ENCODE data around the gene ADAM12. TPM values are rescaled to one million over a fixed set of nuclear protein-coding genes. Genes with fewer than 3 reads are reported as not detected.

The ADAM12 gene
- total RNA-seq, 1 donor from 2014 or later, result 18.4 TPM

DNA sequence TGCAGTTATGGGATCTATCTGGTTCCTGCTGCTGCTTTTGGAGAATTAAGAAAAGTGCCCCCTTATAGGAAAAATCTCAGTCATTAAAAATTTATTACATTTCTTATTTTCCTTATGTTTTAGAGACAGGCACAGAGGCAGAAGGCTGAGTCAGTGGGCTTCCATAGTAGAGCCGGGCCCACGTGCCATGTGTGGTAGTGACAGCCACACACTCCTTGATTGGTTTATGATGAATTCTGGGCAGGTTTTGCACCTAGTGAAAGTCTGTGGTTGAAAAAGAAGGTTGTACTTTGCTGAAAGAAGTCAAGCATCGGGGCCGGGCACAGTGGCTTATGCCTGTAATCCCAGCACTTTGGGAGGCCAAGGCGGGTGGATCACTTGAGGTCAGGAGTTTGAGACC, 382.0 kb downstream of the ADAM12 start:
- H3K9me3 Mint-ChIP-seq (ENCODE audit: unreplicated experiment), result no peaks in the 10 kb centered on the region
- H3K4me3 Mint-ChIP-seq (ENCODE audit: unreplicated experiment), result no peak overlapping the region
- no peak overlapping the region for H3K27ac Mint-ChIP-seq (ENCODE audit: unreplicated experiment)
- TF ChIP-seq, protein P1, sequence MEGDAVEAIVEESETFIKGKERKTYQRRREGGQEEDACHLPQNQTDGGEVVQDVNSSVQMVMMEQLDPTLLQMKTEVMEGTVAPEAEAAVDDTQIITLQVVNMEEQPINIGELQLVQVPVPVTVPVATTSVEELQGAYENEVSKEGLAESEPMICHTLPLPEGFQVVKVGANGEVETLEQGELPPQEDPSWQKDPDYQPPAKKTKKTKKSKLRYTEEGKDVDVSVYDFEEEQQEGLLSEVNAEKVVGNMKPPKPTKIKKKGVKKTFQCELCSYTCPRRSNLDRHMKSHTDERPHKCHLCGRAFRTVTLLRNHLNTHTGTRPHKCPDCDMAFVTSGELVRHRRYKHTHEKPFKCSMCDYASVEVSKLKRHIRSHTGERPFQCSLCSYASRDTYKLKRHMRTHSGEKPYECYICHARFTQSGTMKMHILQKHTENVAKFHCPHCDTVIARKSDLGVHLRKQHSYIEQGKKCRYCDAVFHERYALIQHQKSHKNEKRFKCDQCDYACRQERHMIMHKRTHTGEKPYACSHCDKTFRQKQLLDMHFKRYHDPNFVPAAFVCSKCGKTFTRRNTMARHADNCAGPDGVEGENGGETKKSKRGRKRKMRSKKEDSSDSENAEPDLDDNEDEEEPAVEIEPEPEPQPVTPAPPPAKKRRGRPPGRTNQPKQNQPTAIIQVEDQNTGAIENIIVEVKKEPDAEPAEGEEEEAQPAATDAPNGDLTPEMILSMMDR (IDR thresholded peaks at IDR 0.05; ENCODE audit: partially characterized antibody, unreplicated experiment), result no peak
- peaks cover 2% of the 10 kb centered on the region for H3K27me3 Mint-ChIP-seq (ENCODE audit: unreplicated experiment)
- H3K4me1 Mint-ChIP-seq (ENCODE audit: low read depth, unreplicated experiment), result no peaks in the 10 kb centered on the region
- no peak for DNase-seq
- H3K36me3 Mint-ChIP-seq (ENCODE audit: unreplicated experiment), result no peaks in the 10 kb centered on the region

DNA sequence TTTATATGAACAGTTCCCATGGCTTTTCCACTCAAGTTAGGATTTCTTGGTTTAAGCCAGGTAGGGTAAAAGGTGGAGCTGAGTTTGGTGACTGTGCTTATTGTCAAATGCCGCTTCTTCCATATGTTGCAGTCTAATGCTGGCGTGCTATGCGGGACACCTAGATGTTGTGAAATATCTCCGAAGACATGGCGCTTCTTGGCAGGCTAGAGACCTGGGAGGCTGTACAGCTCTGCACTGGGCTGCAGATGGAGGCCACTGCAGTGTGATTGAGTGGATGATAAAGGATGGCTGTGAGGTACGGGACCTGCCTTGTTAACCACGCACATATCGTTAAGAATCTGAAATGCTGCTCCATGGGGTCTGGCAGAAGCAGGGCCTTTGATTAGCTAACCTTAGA, 383.5 kb downstream of the ADAM12 start:
- Mint-ChIP-seq H3K9me3 (ENCODE audit: unreplicated experiment) (no peaks in the 10 kb centered on the region), H3K36me3 (ENCODE audit: unreplicated experiment) (no peaks in the 10 kb centered on the region), H3K4me3 (ENCODE audit: unreplicated experiment) (no peak overlapping the region), H3K4me1 (ENCODE audit: low read depth, unreplicated experiment) (no peaks in the 10 kb centered on the region), H3K27ac (ENCODE audit: unreplicated experiment) (no peak overlapping the region), H3K27me3 (ENCODE audit: unreplicated experiment) (peaks cover 2% of the 10 kb centered on the region)
- no peak for DNase-seq
- TF ChIP-seq, protein P1 (IDR thresholded peaks at IDR 0.05; ENCODE audit: partially characterized antibody, unreplicated experiment), result no peak

DNA sequence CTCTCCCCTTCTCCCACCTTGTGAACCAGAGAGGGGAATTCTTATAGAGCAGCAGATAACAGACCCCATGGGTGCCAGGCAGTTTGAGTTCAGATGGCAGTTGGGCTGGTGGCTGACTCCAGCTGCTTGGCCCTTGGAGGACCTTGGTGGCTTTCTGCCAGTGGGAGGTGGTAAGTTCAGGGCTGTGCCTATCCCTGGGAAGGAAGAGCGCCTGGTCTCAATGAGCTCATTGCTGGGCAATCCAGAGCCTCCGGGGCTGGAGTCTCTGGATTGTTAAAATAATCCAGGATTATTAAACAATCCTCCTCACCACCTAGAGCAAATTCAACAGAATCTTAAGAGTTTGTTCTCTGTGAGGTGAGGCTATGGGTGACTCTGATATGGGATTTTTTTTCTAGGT, 386.7 kb downstream of the ADAM12 start:
- Mint-ChIP-seq H3K9me3 (ENCODE audit: unreplicated experiment) (no peaks in the 10 kb centered on the region), H3K27me3 (ENCODE audit: unreplicated experiment) (peaks cover 2% of the 10 kb centered on the region), H3K36me3 (ENCODE audit: unreplicated experiment) (no peaks in the 10 kb centered on the region), H3K4me3 (ENCODE audit: unreplicated experiment) (no peak overlapping the region), H3K4me1 (ENCODE audit: low read depth, unreplicated experiment) (no peaks in the 10 kb centered on the region), H3K27ac (ENCODE audit: unreplicated experiment) (no peak overlapping the region)
- TF ChIP-seq, protein P1 (IDR thresholded peaks at IDR 0.05; ENCODE audit: partially characterized antibody, unreplicated experiment), result no peak
- DNase-seq, result no peak

DNA sequence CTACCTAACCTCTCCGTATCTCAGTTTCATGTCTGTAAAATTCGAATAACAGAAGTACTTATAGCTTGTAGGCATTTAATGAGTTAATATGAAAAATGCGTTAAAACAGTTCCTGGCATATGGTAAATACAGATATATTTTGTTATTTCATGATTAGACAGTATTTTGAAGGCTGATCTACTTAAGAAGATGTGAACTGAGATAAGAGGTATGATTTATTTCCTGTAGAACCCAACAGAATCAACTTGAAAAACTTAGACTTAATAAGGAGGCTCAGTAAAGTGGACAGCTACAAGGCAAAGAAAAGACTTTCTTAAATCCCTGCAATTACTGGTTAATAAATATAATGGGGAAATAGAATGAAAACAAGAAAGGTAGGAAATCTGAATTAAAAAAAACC, 388.6 kb downstream of the ADAM12 start:
- no peaks in the 10 kb centered on the region for H3K27me3 Mint-ChIP-seq (ENCODE audit: unreplicated experiment)
- H3K27ac Mint-ChIP-seq (ENCODE audit: unreplicated experiment), result no peak overlapping the region
- no peak for DNase-seq
- no peaks in the 10 kb centered on the region for H3K9me3 Mint-ChIP-seq (ENCODE audit: unreplicated experiment)
- no peak overlapping the region for H3K4me3 Mint-ChIP-seq (ENCODE audit: unreplicated experiment)
- no peaks in the 10 kb centered on the region for H3K4me1 Mint-ChIP-seq (ENCODE audit: low read depth, unreplicated experiment)
- H3K36me3 Mint-ChIP-seq (ENCODE audit: unreplicated experiment), result no peaks in the 10 kb centered on the region
- TF ChIP-seq, protein P1 (IDR thresholded peaks at IDR 0.05; ENCODE audit: partially characterized antibody, unreplicated experiment), result no peak

- TF ChIP-seq, protein P1 (IDR thresholded peaks at IDR 0.05; ENCODE audit: partially characterized antibody, unreplicated experiment), result no peak
- H3K36me3 Mint-ChIP-seq (ENCODE audit: unreplicated experiment), result no peaks in the 10 kb centered on the region
- H3K4me3 Mint-ChIP-seq (ENCODE audit: unreplicated experiment), result no peak overlapping the region
- no peaks in the 10 kb centered on the region for H3K27me3 Mint-ChIP-seq (ENCODE audit: unreplicated experiment)
- H3K27ac Mint-ChIP-seq (ENCODE audit: unreplicated experiment), result no peak overlapping the region
- DNase-seq, result no peak
- no peaks in the 10 kb centered on the region for H3K9me3 Mint-ChIP-seq (ENCODE audit: unreplicated experiment)
- H3K4me1 Mint-ChIP-seq (ENCODE audit: low read depth, unreplicated experiment), result no peaks in the 10 kb centered on the region
Observed at GRCh38 chr10:125997586-125997985, 390.7 kb downstream of the ADAM12 start.

All from glutamatergic neuron (in vitro differentiated cells).